H1 (cell line): ENCODE measurements around the gene SLC25A5. TPM values are rescaled to one million over a fixed set of nuclear protein-coding genes. Genes with fewer than 3 reads are reported as not detected.

Source experiments
- CTCF ChIA-PET: fragments of 300-600 bp; sonication (Branson Sonifier 250); formaldehyde crosslinking; loops from one replicate; lab custom pipeline; 2021; ENCODE audit not compliant: partially characterized antibody; lab: Charles Lee
- POLR2A ChIA-PET: fragments of 300-600 bp; sonication (Branson Sonifier 250); formaldehyde crosslinking; loops from one replicate; lab custom pipeline; 2021; ENCODE audit warnings: inconsistent platforms; ENCODE audit not compliant: partially characterized antibody; lab: Charles Lee
- DNase-seq, 2 experiments: peaks; one replicate each; pipeline versions ENCODE4 v3.0.0 to v3.0.0-alpha.2; 2010 to 2022; ENCODE audit warnings: low spot score in 2 of 2, low read depth in 1 of 2, mixed read lengths in 1 of 2
- FAIRE-seq: peaks from 2 replicates; lab custom pipeline; 2011; peaks lifted over from hg19 to GRCh38; lab: Jason Lieb, UNC
- H2AFZ ChIP-seq: 2 replicates; pipeline ENCODE4 v1.8.1; 2012; ENCODE audit warnings: low read length, inconsistent platforms
- H2AK5ac ChIP-seq: 2 replicates; pipeline ENCODE4 v1.6.1; 2013; ENCODE audit warnings: low read depth, low read length
- H2BK120ac ChIP-seq: replicated peaks from 2 replicates; pipeline ENCODE3; 2013; ENCODE audit warnings: low read depth, low read length, inconsistent platforms
- H2BK12ac ChIP-seq: 2 replicates; pipeline ENCODE4 v1.6.1; 2013; ENCODE audit warnings: low read depth, low read length
- H2BK15ac ChIP-seq: 2 replicates; pipeline ENCODE4 v1.6.1; 2013; ENCODE audit warnings: low read length
- H2BK20ac ChIP-seq: 2 replicates; pipeline ENCODE4 v1.6.1; 2013; ENCODE audit warnings: low read length
- H2BK5ac ChIP-seq: 2 replicates; pipeline ENCODE4 v1.6.1; 2013; ENCODE audit warnings: low read depth, low read length
- H3K14ac ChIP-seq: 2 replicates; pipeline ENCODE4 v1.6.1; 2013; ENCODE audit warnings: inconsistent platforms; ENCODE audit not compliant: insufficient read length
- H3K18ac ChIP-seq: 2 replicates; pipeline ENCODE4 v1.6.1; 2013; ENCODE audit warnings: low read length; ENCODE audit errors: extremely low read depth
- H3K23ac ChIP-seq: 2 replicates; pipeline ENCODE4 v1.6.1; 2013; ENCODE audit warnings: inconsistent platforms; ENCODE audit not compliant: insufficient read length
- H3K23me2 ChIP-seq: 2 replicates; pipeline ENCODE4 v1.6.1; 2013; ENCODE audit warnings: low read depth, low read length
- H3K27ac ChIP-seq: 2 replicates; pipeline ENCODE4 v1.6.1; 2011; ENCODE audit warnings: low read depth, low read length, inconsistent platforms
- H3K27me3 ChIP-seq, 4 experiments: replicated peaks in 1 of 4; 1 replicate in 1 of 4; 2 replicates in 3 of 4; pipeline versions ENCODE4 v1.6.1 to v1.8.1; 2011 to 2013; ENCODE audit warnings: low read length in 3 of 4, mild to moderate bottlenecking in 3 of 4, inconsistent platforms in 2 of 4, mixed read lengths in 2 of 4, moderate library complexity in 1 of 4; ENCODE audit not compliant: control insufficient read depth in 3 of 4, insufficient read depth in 3 of 4; ENCODE audit errors: extremely low read depth in 1 of 4
- H3K36me3 ChIP-seq, 4 experiments: 2 replicates each; pipeline versions ENCODE4 v1.6.1 to v1.8.1; 2011 to 2013; ENCODE audit warnings: mild to moderate bottlenecking in 4 of 4, low read length in 3 of 4, moderate library complexity in 2 of 4, control low read depth in 1 of 4, inconsistent platforms in 1 of 4; ENCODE audit not compliant: insufficient read depth in 4 of 4, control insufficient read depth in 2 of 4
- H3K4ac ChIP-seq: replicated peaks from 2 replicates; pipeline ENCODE3; 2013; ENCODE audit warnings: low read length, low read depth, mixed read lengths, inconsistent platforms; ENCODE audit not compliant: insufficient read length
- H3K4me1 ChIP-seq, 4 experiments: replicated peaks in 1 of 4; 1 replicate in 1 of 4; 2 replicates in 3 of 4; pipeline versions ENCODE4 v1.6.1 to v1.8.1; 2011 to 2013; ENCODE audit warnings: low read length in 3 of 4, inconsistent platforms in 2 of 4, mixed read lengths in 1 of 4; ENCODE audit not compliant: insufficient read depth in 4 of 4, control insufficient read depth in 3 of 4
- H3K4me2 ChIP-seq, 2 experiments: 2 replicates each; pipeline versions ENCODE4 v1.6.1 to v1.8.1; 2011 to 2013; ENCODE audit warnings: low read depth in 2 of 2, low read length in 2 of 2, control low read depth in 1 of 2, inconsistent platforms in 1 of 2, mild to moderate bottlenecking in 1 of 2; ENCODE audit not compliant: insufficient read depth in 1 of 2
- H3K4me3 ChIP-seq, 4 experiments: fragments of 200-600, 300-600 bp in 1 of 4; sonication (generic), shearing (Covaris generic), sonication (Bioruptor Twin) in 1 of 4; 2 replicates each; pipeline versions ENCODE4 v1.5.1 to v1.8.1; 2011 to 2016; ENCODE audit warnings: low read length in 4 of 4, low read depth in 3 of 4, control low read depth in 2 of 4, inconsistent platforms in 2 of 4, mild to moderate bottlenecking in 2 of 4, mixed read lengths in 1 of 4, moderate library complexity in 1 of 4; ENCODE audit not compliant: insufficient read depth in 2 of 4; ENCODE audit errors: extremely low read depth in 1 of 4
- H3K56ac ChIP-seq: replicated peaks from 2 replicates; pipeline ENCODE3; 2013; ENCODE audit warnings: low read depth, mild to moderate bottlenecking, mixed read lengths, low read length, inconsistent platforms; ENCODE audit not compliant: insufficient read length
- H3K79me1 ChIP-seq: 2 replicates; pipeline ENCODE4 v1.6.1; 2013; ENCODE audit warnings: low read depth, low read length, control low read depth
- H3K79me2 ChIP-seq, 2 experiments: 2 replicates each; pipeline versions ENCODE4 v1.6.1 to v1.8.1; 2012 to 2013; ENCODE audit warnings: low read length in 2 of 2, mild to moderate bottlenecking in 2 of 2, inconsistent platforms in 1 of 2; ENCODE audit not compliant: insufficient read depth in 2 of 2, control insufficient read depth in 1 of 2
- H3K9ac ChIP-seq, 4 experiments: replicated peaks in 1 of 4; 1 replicate in 1 of 4; 2 replicates in 3 of 4; pipeline versions ENCODE4 v1.6.1 to v1.8.1; 2011 to 2013; ENCODE audit warnings: low read depth in 3 of 4, low read length in 3 of 4, control low read depth in 2 of 4, mild to moderate bottlenecking in 2 of 4, moderate library complexity in 2 of 4, inconsistent platforms in 1 of 4; ENCODE audit errors: extremely low read depth in 1 of 4
- H3K9me3 ChIP-seq, 2 experiments: 2 replicates each; pipeline versions ENCODE4 v1.6.1 to v1.8.1; 2012 to 2013; ENCODE audit warnings: mild to moderate bottlenecking in 2 of 2, moderate library complexity in 2 of 2, control low read depth in 1 of 2, inconsistent platforms in 1 of 2, low read depth in 1 of 2, low read length in 1 of 2, mixed read lengths in 1 of 2; ENCODE audit not compliant: insufficient read depth in 2 of 2
- H4K20me1 ChIP-seq, 2 experiments: replicated peaks in 1 of 2; 2 replicates each; pipeline versions ENCODE3 to v1.8.1; 2011 to 2013; ENCODE audit warnings: inconsistent platforms in 2 of 2, low read length in 2 of 2, mild to moderate bottlenecking in 1 of 2; ENCODE audit not compliant: insufficient read depth in 2 of 2, control insufficient read depth in 1 of 2
- H4K5ac ChIP-seq: 2 replicates; pipeline ENCODE4 v1.6.1; 2013; ENCODE audit warnings: low read length, low read depth, mixed read lengths, inconsistent platforms; ENCODE audit not compliant: insufficient read length
- H4K8ac ChIP-seq: 2 replicates; pipeline ENCODE4 v1.8.0; 2013; ENCODE audit warnings: mild to moderate bottlenecking, moderate library complexity, low read length, inconsistent platforms; ENCODE audit not compliant: insufficient read depth; ENCODE audit errors: extremely low read depth
- H4K91ac ChIP-seq: replicated peaks from 2 replicates; pipeline ENCODE3; 2013; ENCODE audit warnings: low read length, mixed read lengths, inconsistent platforms; ENCODE audit not compliant: insufficient read length
- BCL11A ChIP-seq, 2 experiments: IDR thresholded peaks; one replicate each; pipeline ENCODE4 v1.6.1; 2011; ENCODE audit warnings: low read depth in 2 of 2, low read length in 2 of 2, mild to moderate bottlenecking in 2 of 2
- CBX5 ChIP-seq: fragments of 300-800, 300-1000 bp; sonication (generic); IDR thresholded peaks from 2 replicates; pipeline ENCODE4 v1.7.1; 2016; ENCODE audit warnings: antibody characterized with exemption, low read length, low read depth
- CTBP2 ChIP-seq: IDR thresholded peaks from 2 replicates; pipeline ENCODE4 v1.7.0; 2011; ENCODE audit warnings: borderline replicate concordance, mild to moderate bottlenecking, moderate library complexity, mixed read lengths, low read length; ENCODE audit not compliant: insufficient read depth, insufficient read length
- EZH2 ChIP-seq: fragments of 200-600 bp; sonication (generic); IDR thresholded peaks from 2 replicates; pipeline ENCODE4 v1.7.1; 2012; ENCODE audit warnings: low read depth, mild to moderate bottlenecking, moderate library complexity, low read length, inconsistent platforms; ENCODE audit not compliant: severe bottlenecking
- MAFK ChIP-seq: IDR thresholded peaks from 2 replicates; pipeline ENCODE4 v1.6.1; 2012; ENCODE audit warnings: low read depth, mild to moderate bottlenecking, improper control_type of control experiment, low read length
- NRF1 ChIP-seq: IDR thresholded peaks from 2 replicates; pipeline ENCODE4 v1.6.1; 2011; ENCODE audit warnings: mild to moderate bottlenecking, low read depth, low read length, improper control_type of control experiment
- POU5F1 ChIP-seq: IDR thresholded peaks from 2 replicates; pipeline ENCODE4 v1.6.1; 2011; ENCODE audit warnings: low read depth, mild to moderate bottlenecking, low read length, moderate library complexity
- SIN3A ChIP-seq, 2 experiments: IDR thresholded peaks in 1 of 2; conservative IDR thresholded peaks in 1 of 2; 2 replicates each; pipeline ENCODE4 v1.6.1; 2011 to 2012; ENCODE audit warnings: low read length in 2 of 2, improper control_type of control experiment in 1 of 2, low read depth in 1 of 2, mild to moderate bottlenecking in 1 of 2
- WGBS, 2 experiments: shearing (Covaris generic) in 1 of 2; methylation state at CpG; one replicate each; pipeline versions ENCODE4 v1.1.6 to v1.1.7; 2013 to 2015; ENCODE audit warnings: low lambda C conversion rate in 2 of 2, mixed read lengths in 2 of 2, inconsistent platforms in 1 of 2, low coverage in 1 of 2, missing lambda C conversion rate in 1 of 2; ENCODE audit not compliant: insufficient replicate concordance in 2 of 2, insufficient coverage in 1 of 2, insufficient read length in 1 of 2; ENCODE audit errors: extremely low coverage in 1 of 2, missing lambda C conversion rate in 1 of 2; 5-methylcytosine and 5-hydroxymethylcytosine counted together
- polyA plus RNA-seq, 7 experiments: library from polyadenylated mRNA; depleted of rRNA in 3 of 7; stranded (reverse) in 5 of 7; unstranded in 2 of 7; fragments of >200 nt in 5 of 7; fragments of 200-250 nt in 2 of 7; gene quantifications; 1 replicate in 5 of 7; 2 replicates in 1 of 7; 4 replicates in 1 of 7; pipeline versions ENCODE4 v1.2.1 to v1.2.3, GENCODE V29; 2011 to 2013; ENCODE audit warnings: missing spikeins in 2 of 7, mixed read lengths in 2 of 7
- total RNA-seq: library from RNA; stranded (reverse); fragmentation: NEBNext Ultra II Directional; extraction: Animal tissue kit (Norgen Biotek cat#: 25700); gene quantifications from 2 replicates; pipeline ENCODE4 v1.2.1, GENCODE V29; 2021
- TF ChIP-seq, protein P1 (sequence below): IDR thresholded peaks from 2 replicates; pipeline ENCODE4 v1.6.1; 2012; ENCODE audit warnings: inconsistent platforms
- TF ChIP-seq, protein P2 (sequence below): IDR thresholded peaks from 2 replicates; pipeline ENCODE4 v1.6.1; 2012; ENCODE audit warnings: inconsistent platforms

The SLC25A5 gene
- total and polyA plus RNA-seq, 2 of the 8 experiments (the other 6 are each of a cell fraction or from before 2014, with no cell fraction given): 512 to 727 TPM

DNA sequence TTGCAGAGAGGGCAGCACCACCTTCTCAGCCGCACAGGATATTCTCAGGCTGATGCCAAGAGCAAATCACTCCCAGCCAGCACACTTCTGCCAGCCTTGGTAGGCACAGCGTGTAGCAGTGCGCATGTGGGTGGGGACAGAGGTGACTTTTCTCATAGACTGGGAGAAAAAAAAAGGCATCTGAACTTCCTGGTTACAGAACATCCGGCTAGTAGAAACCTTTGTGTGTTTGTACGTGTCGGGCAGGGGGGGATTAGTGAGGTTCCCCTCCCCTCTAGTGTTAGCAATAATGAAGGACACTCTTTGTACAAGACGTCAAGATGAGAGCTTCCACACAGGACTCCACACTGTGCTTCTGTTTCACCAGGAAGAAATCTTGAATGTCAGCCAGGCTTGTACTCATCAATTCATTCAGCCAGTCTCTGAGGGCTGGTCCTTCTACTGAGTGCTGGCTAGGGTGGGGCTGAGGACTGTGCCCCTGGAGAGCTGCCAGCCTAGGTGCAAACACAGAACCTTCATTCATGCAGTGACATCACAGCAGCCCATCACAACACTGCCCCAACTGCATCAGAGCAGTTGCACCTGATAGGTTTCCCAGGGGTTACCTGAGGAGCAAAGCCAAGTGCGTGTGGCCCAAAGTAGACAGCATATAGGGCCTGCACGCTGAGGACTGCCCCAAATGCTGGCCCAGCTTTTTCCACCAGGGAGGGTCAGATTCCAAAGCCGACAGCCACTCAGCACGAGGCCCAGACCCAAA is 34.7 kb downstream of the SLC25A5 start:
- peak overlapping the region; percentile 14; the same call in 1 of the 2 replicates for H4K8ac ChIP-seq
- no peak overlapping the region for H3K4me3 ChIP-seq
- H3K23me2 ChIP-seq: no peaks in the 10 kb centered on the region
- no peak overlapping the region for H2AFZ ChIP-seq
- no peak overlapping the region for H2BK15ac ChIP-seq
- no peak overlapping the region for H4K91ac ChIP-seq
- peaks cover 0 to 2% (median 0%) of the 10 kb centered on the region in 4 experiments; a peak in 1 of 7 replicates for H3K4me1 ChIP-seq
- H2BK12ac ChIP-seq: no peak overlapping the region
- H2BK120ac ChIP-seq: no peak overlapping the region
- H2BK20ac ChIP-seq: no peak overlapping the region
- POLR2A ChIA-PET: interaction anchor here (1.3 to 1.7 kb wide), 2 partner anchors 9 to 20 kb away, joined by 6 read pairs; no protein-coding TSS in a partner anchor
- H3K36me3 ChIP-seq: no peaks in the 10 kb centered on the region
- H3K18ac ChIP-seq: no peak overlapping the region
- H3K79me1 ChIP-seq: no peaks in the 10 kb centered on the region
- DNase-seq (no peak), FAIRE-seq (no peak)
- H3K4ac ChIP-seq: no peak overlapping the region
- H3K14ac ChIP-seq: no peak overlapping the region
- H3K27ac ChIP-seq: no peak overlapping the region
- no peak overlapping the region for H2BK5ac ChIP-seq
- no peak overlapping the region for H4K5ac ChIP-seq
- 81% methylated on average over 6 of the region's 11 CpGs; no CpG with 5 or more reads in 1 of the 2 experiments for WGBS, 2 experiments
- H3K56ac ChIP-seq: no peak overlapping the region
- no peak overlapping the region for H3K4me2 ChIP-seq
- no peaks in the 10 kb centered on the region for H3K27me3 ChIP-seq
- no peaks in the 10 kb centered on the region for H4K20me1 ChIP-seq
- H3K9ac ChIP-seq: no peak overlapping the region
- CTCF ChIA-PET: interaction anchor here (0.7 to 2.2 kb wide), 8 partner anchors 9 to 266 kb away, joined by 3 to 11 read pairs (median 6); no protein-coding TSS in a partner anchor
- H3K23ac ChIP-seq: no peak overlapping the region
- H3K9me3 ChIP-seq: no peaks in the 10 kb centered on the region
- H2AK5ac ChIP-seq: no peak overlapping the region
- no peaks in the 10 kb centered on the region for H3K79me2 ChIP-seq
- TF ChIP-seq CBX5: no peak
- TF ChIP-seq SIN3A (conservative IDR thresholded peaks at IDR 0.05 in 1 of 2, IDR thresholded peaks at IDR 0.05 in 1 of 2; ENCODE audit: low read depth in 1 of 2, low read length in 2 of 2): no peak
- no peak for TF ChIP-seq EZH2
- no peak for TF ChIP-seq NRF1
- TF ChIP-seq, protein P1, sequence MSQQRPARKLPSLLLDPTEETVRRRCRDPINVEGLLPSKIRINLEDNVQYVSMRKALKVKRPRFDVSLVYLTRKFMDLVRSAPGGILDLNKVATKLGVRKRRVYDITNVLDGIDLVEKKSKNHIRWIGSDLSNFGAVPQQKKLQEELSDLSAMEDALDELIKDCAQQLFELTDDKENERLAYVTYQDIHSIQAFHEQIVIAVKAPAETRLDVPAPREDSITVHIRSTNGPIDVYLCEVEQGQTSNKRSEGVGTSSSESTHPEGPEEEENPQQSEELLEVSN: no peak
- TF ChIP-seq, protein P2, sequence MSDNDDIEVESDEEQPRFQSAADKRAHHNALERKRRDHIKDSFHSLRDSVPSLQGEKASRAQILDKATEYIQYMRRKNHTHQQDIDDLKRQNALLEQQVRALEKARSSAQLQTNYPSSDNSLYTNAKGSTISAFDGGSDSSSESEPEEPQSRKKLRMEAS: no peak
- TF ChIP-seq CTBP2: no peak
- no peak for TF ChIP-seq MAFK
- TF ChIP-seq BCL11A (IDR thresholded peaks at IDR 0.05; ENCODE audit: low read depth in 2 of 2, low read length in 2 of 2): no peak
- no peak for TF ChIP-seq POU5F1
